SK-N-SH (cell line): ENCODE measurements around the gene SPTBN1.

Experiments used
- EZH2phosphoT487 ChIP-seq: fragments of 200-600 bp; sonication (generic); IDR thresholded peaks from 2 replicates; pipeline ENCODE4 v1.6.1; 2017; ENCODE audit warnings: low read depth, mixed run types, mild to moderate bottlenecking, antibody characterized with exemption, moderate library complexity, borderline replicate concordance
- POLR2AphosphoS5 ChIP-seq: IDR thresholded peaks from 2 replicates; pipeline ENCODE4 v1.6.1; 2012; ENCODE audit warnings: low read depth, low read length
- TF ChIP-seq, protein P1 (sequence below): fragments of 200-600 bp; sonication (generic); IDR thresholded peaks from 2 replicates; pipeline ENCODE4 v1.6.1; 2017; ENCODE audit warnings: antibody characterized with exemption, mild to moderate bottlenecking, moderate library complexity
- TF ChIP-seq, protein P2 (sequence below): fragments of 150-350 bp; IDR thresholded peaks from 2 replicates; pipeline ENCODE4 v1.6.1; 2017; ENCODE audit warnings: antibody characterized with exemption, low read length, low read depth, borderline replicate concordance
- TF ChIP-seq, protein P3 (sequence below): IDR thresholded peaks from 2 replicates; pipeline ENCODE4 v1.4.0; 2012; ENCODE audit warnings: low read depth
- TF ChIP-seq, protein P4 (sequence below): IDR thresholded peaks from 2 replicates; pipeline ENCODE4 v1.6.1; 2012; ENCODE audit warnings: mild to moderate bottlenecking, low read depth, low read length, moderate library complexity

GRCh38 chr2:54539683-54540082 is 83.6 kb downstream of the SPTBN1 start:
- TF ChIP-seq POLR2AphosphoS5 (no peak), EZH2phosphoT487 (no peak)
- TF ChIP-seq, protein P1, sequence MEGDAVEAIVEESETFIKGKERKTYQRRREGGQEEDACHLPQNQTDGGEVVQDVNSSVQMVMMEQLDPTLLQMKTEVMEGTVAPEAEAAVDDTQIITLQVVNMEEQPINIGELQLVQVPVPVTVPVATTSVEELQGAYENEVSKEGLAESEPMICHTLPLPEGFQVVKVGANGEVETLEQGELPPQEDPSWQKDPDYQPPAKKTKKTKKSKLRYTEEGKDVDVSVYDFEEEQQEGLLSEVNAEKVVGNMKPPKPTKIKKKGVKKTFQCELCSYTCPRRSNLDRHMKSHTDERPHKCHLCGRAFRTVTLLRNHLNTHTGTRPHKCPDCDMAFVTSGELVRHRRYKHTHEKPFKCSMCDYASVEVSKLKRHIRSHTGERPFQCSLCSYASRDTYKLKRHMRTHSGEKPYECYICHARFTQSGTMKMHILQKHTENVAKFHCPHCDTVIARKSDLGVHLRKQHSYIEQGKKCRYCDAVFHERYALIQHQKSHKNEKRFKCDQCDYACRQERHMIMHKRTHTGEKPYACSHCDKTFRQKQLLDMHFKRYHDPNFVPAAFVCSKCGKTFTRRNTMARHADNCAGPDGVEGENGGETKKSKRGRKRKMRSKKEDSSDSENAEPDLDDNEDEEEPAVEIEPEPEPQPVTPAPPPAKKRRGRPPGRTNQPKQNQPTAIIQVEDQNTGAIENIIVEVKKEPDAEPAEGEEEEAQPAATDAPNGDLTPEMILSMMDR = no peak
- TF ChIP-seq, protein P2, sequence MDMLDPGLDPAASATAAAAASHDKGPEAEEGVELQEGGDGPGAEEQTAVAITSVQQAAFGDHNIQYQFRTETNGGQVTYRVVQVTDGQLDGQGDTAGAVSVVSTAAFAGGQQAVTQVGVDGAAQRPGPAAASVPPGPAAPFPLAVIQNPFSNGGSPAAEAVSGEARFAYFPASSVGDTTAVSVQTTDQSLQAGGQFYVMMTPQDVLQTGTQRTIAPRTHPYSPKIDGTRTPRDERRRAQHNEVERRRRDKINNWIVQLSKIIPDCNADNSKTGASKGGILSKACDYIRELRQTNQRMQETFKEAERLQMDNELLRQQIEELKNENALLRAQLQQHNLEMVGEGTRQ = no peak
- TF ChIP-seq, protein P3, sequence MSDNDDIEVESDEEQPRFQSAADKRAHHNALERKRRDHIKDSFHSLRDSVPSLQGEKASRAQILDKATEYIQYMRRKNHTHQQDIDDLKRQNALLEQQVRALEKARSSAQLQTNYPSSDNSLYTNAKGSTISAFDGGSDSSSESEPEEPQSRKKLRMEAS = no peak
- TF ChIP-seq, protein P4, sequence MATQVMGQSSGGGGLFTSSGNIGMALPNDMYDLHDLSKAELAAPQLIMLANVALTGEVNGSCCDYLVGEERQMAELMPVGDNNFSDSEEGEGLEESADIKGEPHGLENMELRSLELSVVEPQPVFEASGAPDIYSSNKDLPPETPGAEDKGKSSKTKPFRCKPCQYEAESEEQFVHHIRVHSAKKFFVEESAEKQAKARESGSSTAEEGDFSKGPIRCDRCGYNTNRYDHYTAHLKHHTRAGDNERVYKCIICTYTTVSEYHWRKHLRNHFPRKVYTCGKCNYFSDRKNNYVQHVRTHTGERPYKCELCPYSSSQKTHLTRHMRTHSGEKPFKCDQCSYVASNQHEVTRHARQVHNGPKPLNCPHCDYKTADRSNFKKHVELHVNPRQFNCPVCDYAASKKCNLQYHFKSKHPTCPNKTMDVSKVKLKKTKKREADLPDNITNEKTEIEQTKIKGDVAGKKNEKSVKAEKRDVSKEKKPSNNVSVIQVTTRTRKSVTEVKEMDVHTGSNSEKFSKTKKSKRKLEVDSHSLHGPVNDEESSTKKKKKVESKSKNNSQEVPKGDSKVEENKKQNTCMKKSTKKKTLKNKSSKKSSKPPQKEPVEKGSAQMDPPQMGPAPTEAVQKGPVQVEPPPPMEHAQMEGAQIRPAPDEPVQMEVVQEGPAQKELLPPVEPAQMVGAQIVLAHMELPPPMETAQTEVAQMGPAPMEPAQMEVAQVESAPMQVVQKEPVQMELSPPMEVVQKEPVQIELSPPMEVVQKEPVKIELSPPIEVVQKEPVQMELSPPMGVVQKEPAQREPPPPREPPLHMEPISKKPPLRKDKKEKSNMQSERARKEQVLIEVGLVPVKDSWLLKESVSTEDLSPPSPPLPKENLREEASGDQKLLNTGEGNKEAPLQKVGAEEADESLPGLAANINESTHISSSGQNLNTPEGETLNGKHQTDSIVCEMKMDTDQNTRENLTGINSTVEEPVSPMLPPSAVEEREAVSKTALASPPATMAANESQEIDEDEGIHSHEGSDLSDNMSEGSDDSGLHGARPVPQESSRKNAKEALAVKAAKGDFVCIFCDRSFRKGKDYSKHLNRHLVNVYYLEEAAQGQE = no peak
